Endodermal cell (in vitro differentiated cells): ENCODE measurements around the gene NLGN1. TPM values are rescaled to one million over a fixed set of nuclear protein-coding genes. Genes with fewer than 3 reads are reported as not detected.
A peak's percentile ranks its signal among the peaks of the same experiment; 100 is the strongest.

Source experiments
- DNase-seq: peaks from one replicate; pipeline ENCODE4 v3.0.0-alpha.2; 2017
- H3K27ac ChIP-seq: 2 replicates; pipeline ENCODE4 v1.5.1; 2013; ENCODE audit warnings: mild to moderate bottlenecking, low read depth, low read length, moderate library complexity
- H3K27me3 ChIP-seq: 2 replicates; pipeline ENCODE4 v1.6.1; 2013; ENCODE audit warnings: mild to moderate bottlenecking, low read length, moderate library complexity; ENCODE audit not compliant: insufficient read depth, control insufficient read depth, poor library complexity, severe bottlenecking
- H3K36me3 ChIP-seq: 2 replicates; pipeline ENCODE4 v1.7.0; 2013; ENCODE audit warnings: mild to moderate bottlenecking, low read length, moderate library complexity; ENCODE audit not compliant: control insufficient read depth, insufficient read depth
- H3K4me1 ChIP-seq: one replicate; pipeline ENCODE4 v1.7.0; 2013; ENCODE audit warnings: low read length; ENCODE audit not compliant: control insufficient read depth, insufficient read depth
- H3K4me3 ChIP-seq: 2 replicates; pipeline ENCODE4 v1.5.1; 2013; ENCODE audit warnings: mild to moderate bottlenecking, low read length, moderate library complexity
- H3K9ac ChIP-seq: 2 replicates; pipeline ENCODE4 v1.6.1; 2013; ENCODE audit warnings: mild to moderate bottlenecking, low read length, moderate library complexity; ENCODE audit not compliant: poor library complexity, severe bottlenecking; ENCODE audit errors: extremely low read depth
- H3K9me3 ChIP-seq: 2 replicates; pipeline ENCODE4 v1.6.1; 2013; ENCODE audit warnings: mild to moderate bottlenecking, low read length, moderate library complexity; ENCODE audit not compliant: control insufficient read depth
- H3K27ac Mint-ChIP-seq: 2 replicates; pipeline ENCODE4 v1.8.0; 2020; ENCODE audit warnings: mixed read lengths
- H3K27me3 Mint-ChIP-seq: 2 replicates; pipeline ENCODE4 v1.8.0; 2021; ENCODE audit warnings: mild to moderate bottlenecking, mixed read lengths; ENCODE audit not compliant: insufficient read depth
- H3K36me3 Mint-ChIP-seq: 2 replicates; pipeline ENCODE4 v1.8.0; 2020; ENCODE audit warnings: low read depth, mixed read lengths
- H3K4me1 Mint-ChIP-seq: 2 replicates; pipeline ENCODE4 v1.8.0; 2020; ENCODE audit warnings: mixed read lengths
- H3K4me3 Mint-ChIP-seq: 2 replicates; pipeline ENCODE4 v1.8.0; 2020; ENCODE audit warnings: mild to moderate bottlenecking, moderate library complexity, mixed read lengths
- H3K9me3 Mint-ChIP-seq: 2 replicates; pipeline ENCODE4 v1.8.0; 2020; ENCODE audit warnings: mild to moderate bottlenecking, mixed read lengths
- WGBS, 2 experiments: methylation state at CpG; one replicate each; pipeline versions ENCODE4 v1.1.5 to v1.1.7; 2013; ENCODE audit warnings: missing lambda C conversion rate in 2 of 2, mixed read lengths in 1 of 2; ENCODE audit not compliant: insufficient coverage in 1 of 2, insufficient read length in 1 of 2; 5-methylcytosine and 5-hydroxymethylcytosine counted together
- total RNA-seq, 2 donors: library from RNA; stranded (reverse); fragmentation: NEBNext Ultra II Directional in 1 of 2; extraction: Animal tissue kit (Norgen Biotek cat#: 25700) in 1 of 2; gene quantifications; 2 replicates in 1 of 2; 3 replicates in 1 of 2; pipeline ENCODE4 v1.2.1, GENCODE V29; 2021
- TF ChIP-seq, protein P1 (sequence below): fragments of 200-600 bp; sonication (generic); conservative IDR thresholded peaks from 2 replicates; pipeline ENCODE4 v1.5.0; 2021; ENCODE audit warnings: antibody characterized with exemption, mild to moderate bottlenecking

Gene NLGN1
- total RNA-seq, 2 donors from 2014 or later = 3.4 to 14.3 TPM

DNA sequence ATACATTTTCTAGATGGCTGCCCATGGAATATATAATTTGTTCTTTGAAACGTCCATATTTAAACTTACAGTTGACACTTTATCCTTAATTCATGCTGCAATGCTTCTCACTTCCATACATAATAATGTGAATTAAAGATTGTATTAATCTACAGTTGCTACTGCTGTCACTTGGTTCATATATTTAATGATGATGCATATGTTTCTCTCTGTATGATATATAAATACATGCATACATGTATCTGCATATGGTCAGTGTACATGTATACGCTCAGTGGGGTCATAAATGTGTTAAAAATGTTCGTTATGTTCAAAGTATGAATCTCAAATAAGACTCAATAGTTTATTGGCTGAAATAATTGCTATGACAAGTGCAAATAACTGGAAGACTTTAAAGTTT is 382.5 kb downstream of the NLGN1 start:
- Mint-ChIP-seq H3K4me1 (peaks cover 9% of the 10 kb centered on the region), H3K27ac (no peak overlapping the region), H3K36me3 (no peaks in the 10 kb centered on the region), H3K9me3 (no peaks in the 10 kb centered on the region), H3K4me3 (no peak overlapping the region), H3K27me3 (no peaks in the 10 kb centered on the region)
- no peak overlapping the region for H3K27ac ChIP-seq
- H3K9ac ChIP-seq = no peak overlapping the region
- no peak for DNase-seq
- no peak overlapping the region for H3K4me3 ChIP-seq
- no peaks in the 10 kb centered on the region for H3K36me3 ChIP-seq
- H3K4me1 ChIP-seq = no peaks in the 10 kb centered on the region
- no peaks in the 10 kb centered on the region for H3K9me3 ChIP-seq
- no peaks in the 10 kb centered on the region for H3K27me3 ChIP-seq
- 96% methylated on average over 2 of the region's 3 CpGs; no CpG with 5 or more reads in 1 of the 2 experiments for WGBS, 2 experiments
- TF ChIP-seq, protein P1, sequence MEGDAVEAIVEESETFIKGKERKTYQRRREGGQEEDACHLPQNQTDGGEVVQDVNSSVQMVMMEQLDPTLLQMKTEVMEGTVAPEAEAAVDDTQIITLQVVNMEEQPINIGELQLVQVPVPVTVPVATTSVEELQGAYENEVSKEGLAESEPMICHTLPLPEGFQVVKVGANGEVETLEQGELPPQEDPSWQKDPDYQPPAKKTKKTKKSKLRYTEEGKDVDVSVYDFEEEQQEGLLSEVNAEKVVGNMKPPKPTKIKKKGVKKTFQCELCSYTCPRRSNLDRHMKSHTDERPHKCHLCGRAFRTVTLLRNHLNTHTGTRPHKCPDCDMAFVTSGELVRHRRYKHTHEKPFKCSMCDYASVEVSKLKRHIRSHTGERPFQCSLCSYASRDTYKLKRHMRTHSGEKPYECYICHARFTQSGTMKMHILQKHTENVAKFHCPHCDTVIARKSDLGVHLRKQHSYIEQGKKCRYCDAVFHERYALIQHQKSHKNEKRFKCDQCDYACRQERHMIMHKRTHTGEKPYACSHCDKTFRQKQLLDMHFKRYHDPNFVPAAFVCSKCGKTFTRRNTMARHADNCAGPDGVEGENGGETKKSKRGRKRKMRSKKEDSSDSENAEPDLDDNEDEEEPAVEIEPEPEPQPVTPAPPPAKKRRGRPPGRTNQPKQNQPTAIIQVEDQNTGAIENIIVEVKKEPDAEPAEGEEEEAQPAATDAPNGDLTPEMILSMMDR = no peak

DNA sequence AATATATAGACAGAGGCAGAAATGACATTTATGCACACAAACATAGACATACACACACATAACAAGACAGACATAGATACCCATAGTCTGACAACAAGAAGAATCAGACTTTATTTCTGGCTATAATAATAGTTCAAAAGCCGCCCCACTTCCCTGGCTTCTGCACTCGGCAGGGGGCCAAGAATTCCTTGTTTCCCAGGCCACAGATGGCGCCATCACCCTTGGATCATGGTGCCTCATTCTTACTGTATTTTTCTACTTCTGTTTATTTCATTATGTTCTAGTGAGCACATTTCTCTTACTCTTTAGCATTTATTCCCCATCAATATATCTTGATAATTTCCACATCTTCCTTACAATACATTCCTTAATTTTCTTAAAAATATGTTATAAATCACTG is 387.5 kb downstream of the NLGN1 start:
- no peak overlapping the region for H3K27ac ChIP-seq
- Mint-ChIP-seq H3K9me3 (no peaks in the 10 kb centered on the region), H3K36me3 (no peaks in the 10 kb centered on the region), H3K4me1 (peaks cover 11% of the 10 kb centered on the region), H3K4me3 (no peak overlapping the region), H3K27ac (no peak overlapping the region), H3K27me3 (no peaks in the 10 kb centered on the region)
- H3K4me3 ChIP-seq = no peak overlapping the region
- H3K9me3 ChIP-seq = no peaks in the 10 kb centered on the region
- peak; percentile 80 for DNase-seq
- TF ChIP-seq, protein P1 = peak; percentile 54
- no peaks in the 10 kb centered on the region for H3K36me3 ChIP-seq
- H3K9ac ChIP-seq = no peak overlapping the region
- H3K4me1 ChIP-seq = no peaks in the 10 kb centered on the region
- 74 to 93% methylated on average over 2 to 3 of the region's 3 CpGs for WGBS, 2 experiments
- no peaks in the 10 kb centered on the region for H3K27me3 ChIP-seq

DNA sequence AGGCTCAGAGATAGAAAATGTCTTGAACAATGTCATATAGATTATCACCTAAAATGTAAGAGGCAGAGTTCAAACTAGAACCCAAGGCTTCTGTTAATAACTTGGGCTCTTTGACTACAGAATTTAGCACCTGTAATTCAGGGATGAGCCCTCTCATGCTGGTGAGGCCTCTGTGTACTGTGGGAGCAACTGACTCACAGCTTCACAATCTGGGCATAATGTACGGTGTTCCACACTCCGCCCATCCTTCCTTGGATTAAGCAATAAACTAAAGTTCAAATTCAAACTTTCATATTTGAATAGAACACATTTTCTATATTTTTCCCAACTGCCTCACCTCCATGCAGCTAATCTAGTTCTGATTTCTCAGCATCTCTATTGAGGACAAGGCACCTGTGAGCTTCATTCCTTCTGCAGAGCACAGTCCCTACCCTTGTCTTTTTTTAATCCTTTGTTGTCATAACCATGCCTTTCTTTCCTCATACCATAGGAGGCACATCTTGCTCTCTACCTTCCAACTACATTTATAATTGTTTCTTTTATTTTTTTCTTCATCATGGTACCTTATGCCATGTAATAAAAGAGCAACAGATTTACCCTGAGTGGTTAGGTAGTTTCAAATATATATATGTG is 392.1 kb downstream of the NLGN1 start:
- Mint-ChIP-seq H3K4me1 (peaks cover 17% of the 10 kb centered on the region), H3K4me3 (no peak overlapping the region), H3K9me3 (no peaks in the 10 kb centered on the region), H3K27ac (no peak overlapping the region), H3K36me3 (no peaks in the 10 kb centered on the region), H3K27me3 (no peaks in the 10 kb centered on the region)
- H3K36me3 ChIP-seq = no peaks in the 10 kb centered on the region
- WGBS, 2 experiments = 97 to 100% methylated on average over 2 of the region's 2 CpGs
- no peaks in the 10 kb centered on the region for H3K27me3 ChIP-seq
- H3K9ac ChIP-seq = no peak overlapping the region
- no peaks in the 10 kb centered on the region for H3K9me3 ChIP-seq
- H3K27ac ChIP-seq = no peak overlapping the region
- no peak for DNase-seq
- TF ChIP-seq, protein P1 = no peak
- H3K4me3 ChIP-seq = no peak overlapping the region
- H3K4me1 ChIP-seq = no peaks in the 10 kb centered on the region
